HUES6 (cell line): Measurements from ENCODE around the gene TBCEL.

Experiments used
- H3K27ac ChIP-seq: 2 replicates; pipeline ENCODE4 v1.7.0; 2013; ENCODE audit warnings: low read depth, mild to moderate bottlenecking, low read length, inconsistent platforms
- H3K27me3 ChIP-seq: 2 replicates; pipeline ENCODE4 v1.6.1; 2013; ENCODE audit warnings: low read length; ENCODE audit not compliant: control insufficient read depth, insufficient read depth
- H3K36me3 ChIP-seq: 2 replicates; pipeline ENCODE4 v1.6.1; 2013; ENCODE audit warnings: low read length; ENCODE audit not compliant: control insufficient read depth, insufficient read depth
- H3K4me1 ChIP-seq: 2 replicates; pipeline ENCODE4 v1.6.1; 2013; ENCODE audit warnings: low read length; ENCODE audit not compliant: control insufficient read depth, insufficient read depth
- H3K4me3 ChIP-seq: 2 replicates; pipeline ENCODE4 v1.5.1; 2013; ENCODE audit warnings: low read depth, low read length
- H3K9ac ChIP-seq: one replicate; pipeline ENCODE4 v1.6.1; 2013; ENCODE audit warnings: mild to moderate bottlenecking, low read length
- H3K9me3 ChIP-seq: 2 replicates; pipeline ENCODE4 v1.6.1; 2013; ENCODE audit warnings: low read depth, low read length; ENCODE audit not compliant: control insufficient read depth, insufficient read depth

The TBCEL gene

GRCh38 chr11:121086866-121087265, 63.0 kb downstream of the TBCEL start:
- H3K9ac ChIP-seq = no peak overlapping the region
- H3K4me1 ChIP-seq = no peaks in the 10 kb centered on the region
- H3K4me3 ChIP-seq = no peak overlapping the region
- no peak overlapping the region for H3K27ac ChIP-seq
- H3K27me3 ChIP-seq = no peaks in the 10 kb centered on the region
- H3K36me3 ChIP-seq = peaks cover 14% of the 10 kb centered on the region
- no peaks in the 10 kb centered on the region for H3K9me3 ChIP-seq

DNA sequence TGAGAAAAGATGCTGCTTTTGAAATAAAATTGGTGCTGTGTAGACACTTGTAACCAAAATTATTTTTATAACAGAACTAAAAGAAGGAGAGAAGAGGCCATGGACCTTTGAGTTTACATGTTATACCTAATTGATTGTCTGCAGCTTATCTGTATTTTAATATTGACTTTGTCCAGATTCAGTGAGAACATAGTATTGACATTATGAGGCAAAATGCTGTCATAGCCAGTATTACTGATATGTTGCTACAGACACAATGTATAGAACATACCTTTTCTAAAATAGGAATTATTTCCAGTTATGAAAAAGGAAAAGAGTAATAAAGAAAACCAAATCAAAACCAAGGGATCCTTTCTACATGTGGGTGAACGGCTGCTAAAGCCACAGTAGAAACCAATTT, 65.7 kb downstream of the TBCEL start:
- H3K27me3 ChIP-seq = no peaks in the 10 kb centered on the region
- H3K36me3 ChIP-seq = peaks cover 12% of the 10 kb centered on the region
- no peaks in the 10 kb centered on the region for H3K9me3 ChIP-seq
- H3K9ac ChIP-seq = no peak overlapping the region
- no peaks in the 10 kb centered on the region for H3K4me1 ChIP-seq
- H3K4me3 ChIP-seq = no peak overlapping the region
- no peak overlapping the region for H3K27ac ChIP-seq

DNA sequence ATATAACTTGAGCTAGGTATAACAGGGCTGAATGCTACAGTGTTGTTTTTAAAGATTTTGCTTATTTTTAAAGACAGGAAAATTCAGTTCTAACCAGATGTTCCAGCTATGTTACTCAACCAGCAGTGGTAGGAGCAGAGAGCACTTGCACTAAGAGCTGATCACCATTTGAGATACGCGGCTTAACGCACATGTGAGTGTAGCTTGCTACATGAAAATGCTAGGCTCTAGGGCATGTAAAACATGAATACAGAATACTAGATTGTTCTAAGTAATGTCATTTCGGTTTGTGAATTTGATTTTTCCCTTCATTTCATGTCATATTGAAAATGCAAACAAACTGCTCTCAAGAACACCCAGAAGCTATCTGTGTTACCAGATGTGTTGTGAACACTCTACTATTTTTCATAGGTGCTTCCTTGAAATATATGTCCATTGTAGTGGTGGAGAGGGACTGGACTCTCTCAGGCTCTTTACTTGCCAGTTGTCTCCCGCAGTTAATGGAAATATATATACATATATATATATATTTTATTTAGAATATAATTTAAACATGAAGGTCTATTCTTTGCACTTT, 66.3 kb downstream of the TBCEL start:
- no peaks in the 10 kb centered on the region for H3K27me3 ChIP-seq
- no peak overlapping the region for H3K4me3 ChIP-seq
- H3K36me3 ChIP-seq = peaks cover 12% of the 10 kb centered on the region
- H3K9me3 ChIP-seq = no peaks in the 10 kb centered on the region
- no peak overlapping the region for H3K27ac ChIP-seq
- H3K9ac ChIP-seq = no peak overlapping the region
- no peaks in the 10 kb centered on the region for H3K4me1 ChIP-seq

DNA sequence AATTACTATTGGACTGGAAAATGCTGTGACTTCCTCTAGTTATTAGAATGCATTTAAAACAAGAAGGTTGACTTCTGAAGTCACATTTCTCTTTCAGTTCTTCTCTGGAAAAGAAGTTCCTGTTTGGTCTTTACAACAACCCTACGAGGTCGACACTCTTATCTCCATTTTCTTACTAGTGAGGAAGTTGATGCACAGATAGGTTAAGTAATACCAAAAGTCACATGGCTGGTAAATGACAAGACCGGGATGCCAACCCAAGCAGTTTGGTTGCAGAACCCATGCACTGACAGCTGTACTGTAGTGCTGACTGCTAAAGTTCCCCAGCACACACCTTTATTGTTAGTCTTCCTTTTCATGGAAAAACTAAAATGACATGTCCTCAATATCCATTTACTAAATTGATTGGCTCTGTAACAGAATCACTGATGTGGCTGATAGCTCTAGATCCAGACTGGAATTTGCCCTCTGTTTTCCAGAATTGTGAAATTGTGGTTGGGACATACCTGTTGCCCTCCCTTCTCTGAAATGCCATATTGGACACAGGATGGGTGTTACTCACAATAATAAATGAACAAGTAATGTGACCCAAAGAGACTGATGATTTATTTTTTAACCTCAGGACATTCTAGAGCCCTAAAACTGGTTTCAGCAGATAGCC, 67.7 kb downstream of the TBCEL start:
- Histone ChIP-seq H3K27me3 (no peaks in the 10 kb centered on the region), H3K9me3 (no peaks in the 10 kb centered on the region), H3K4me3 (no peak overlapping the region), H3K36me3 (peaks cover 10% of the 10 kb centered on the region), H3K4me1 (no peaks in the 10 kb centered on the region), H3K27ac (no peak overlapping the region), H3K9ac (no peak overlapping the region)

DNA sequence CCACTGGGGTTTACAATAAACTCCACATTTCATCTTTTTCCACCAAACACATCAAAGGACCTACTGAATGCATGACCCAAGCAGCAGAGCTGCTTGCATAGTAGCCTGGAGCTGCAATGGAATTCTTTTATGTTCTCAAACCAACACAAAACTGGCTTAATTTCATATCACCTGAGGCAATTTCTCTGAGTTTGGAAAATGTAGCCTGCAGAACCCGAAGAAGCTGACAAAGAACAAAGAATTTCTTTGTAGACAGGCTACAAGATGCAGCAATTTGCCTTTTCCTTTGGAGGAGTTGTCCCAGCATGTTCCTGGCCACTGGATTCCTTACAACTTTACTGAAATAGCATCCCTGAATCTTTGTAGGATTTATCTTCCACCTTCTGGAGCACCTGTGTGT, 71.7 kb downstream of the TBCEL start:
- H3K27ac ChIP-seq = no peak overlapping the region
- H3K9me3 ChIP-seq = no peaks in the 10 kb centered on the region
- no peaks in the 10 kb centered on the region; the same call in 1 of the 2 replicates for H3K4me1 ChIP-seq
- H3K36me3 ChIP-seq = no peaks in the 10 kb centered on the region
- no peaks in the 10 kb centered on the region for H3K27me3 ChIP-seq
- no peak overlapping the region for H3K9ac ChIP-seq
- H3K4me3 ChIP-seq = no peak overlapping the region

DNA sequence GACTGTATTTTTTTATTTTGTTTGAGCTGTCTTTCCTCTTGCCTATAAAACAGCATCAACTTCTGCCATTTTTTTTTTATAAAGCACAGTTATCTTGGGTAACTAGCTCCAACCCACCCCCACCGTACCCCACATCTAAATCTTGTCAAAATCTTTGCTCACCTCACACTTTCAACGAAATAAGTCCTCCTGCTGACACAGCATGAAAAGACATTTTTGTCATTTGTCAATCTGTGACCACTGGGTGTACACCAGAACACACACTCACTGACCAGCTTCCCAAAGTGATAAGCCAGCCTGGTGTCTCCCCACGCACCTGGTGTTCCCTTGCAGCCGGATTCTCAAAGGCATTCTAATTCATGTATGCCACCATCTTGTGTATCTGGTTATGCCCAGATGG, 75.5 kb downstream of the TBCEL start:
- Histone ChIP-seq H3K36me3 (no peaks in the 10 kb centered on the region), H3K9ac (no peak overlapping the region), H3K4me1 (no peaks in the 10 kb centered on the region; the same call in 1 of the 2 replicates), H3K27ac (no peak overlapping the region), H3K9me3 (no peaks in the 10 kb centered on the region), H3K4me3 (no peak overlapping the region), H3K27me3 (no peaks in the 10 kb centered on the region)

- Histone ChIP-seq H3K9me3 (no peaks in the 10 kb centered on the region), H3K4me3 (no peak overlapping the region), H3K27ac (no peak overlapping the region), H3K4me1 (no peaks in the 10 kb centered on the region; the same call in 1 of the 2 replicates), H3K36me3 (no peaks in the 10 kb centered on the region), H3K9ac (no peak overlapping the region), H3K27me3 (no peaks in the 10 kb centered on the region)
Measured at GRCh38 chr11:121099885-121100284, 76.0 kb downstream of the TBCEL start.

GRCh38 chr11:121100943-121101342, 77.0 kb downstream of the TBCEL start, which contains the start of gene TECTA:
TECTA (plus strand) TSS chr11:121101243; CDS start chr11:121102666, 1,423 bp downstream.
- Histone ChIP-seq H3K9me3 (no peaks in the 10 kb centered on the region), H3K4me3 (no peak within 1 kb of the TSS)

DNA sequence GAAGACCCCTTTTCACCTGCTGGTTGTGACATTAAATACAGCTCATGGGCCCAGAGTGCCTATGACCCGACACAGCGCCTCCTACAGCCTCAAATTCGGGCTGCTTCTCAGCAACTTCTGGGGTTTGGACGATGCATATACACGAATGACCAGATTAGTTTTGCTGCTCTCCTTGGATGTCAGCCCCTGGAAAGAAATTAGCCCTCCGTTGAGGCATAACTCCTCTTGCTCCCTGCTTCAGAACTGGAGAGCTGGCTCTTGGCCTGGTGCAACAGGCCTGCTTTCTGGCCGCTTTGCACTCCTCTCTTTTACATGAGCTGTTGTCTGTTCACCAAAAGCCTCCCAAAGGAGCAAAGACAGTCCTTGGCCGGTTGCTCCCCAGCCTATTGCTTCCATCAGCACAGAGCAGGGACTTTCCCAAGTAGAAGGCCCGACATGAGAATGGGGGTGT, 80.4 kb downstream of the TBCEL start:
- Histone ChIP-seq H3K27me3 (no peaks in the 10 kb centered on the region), H3K4me1 (no peaks in the 10 kb centered on the region; the same call in 1 of the 2 replicates), H3K36me3 (no peaks in the 10 kb centered on the region)

More at GRCh38 chr11:121100943-121101342, 77.0 kb downstream of the TBCEL start, which contains the start of gene TECTA:
- Histone ChIP-seq H3K27ac (no peak within 1 kb of the TSS), H3K4me1 (no peaks in the 10 kb centered on the region; the same call in 1 of the 2 replicates), H3K27me3 (no peaks in the 10 kb centered on the region), H3K9ac (no peak within 1 kb of the TSS), H3K36me3 (no peaks in the 10 kb centered on the region)

DNA sequence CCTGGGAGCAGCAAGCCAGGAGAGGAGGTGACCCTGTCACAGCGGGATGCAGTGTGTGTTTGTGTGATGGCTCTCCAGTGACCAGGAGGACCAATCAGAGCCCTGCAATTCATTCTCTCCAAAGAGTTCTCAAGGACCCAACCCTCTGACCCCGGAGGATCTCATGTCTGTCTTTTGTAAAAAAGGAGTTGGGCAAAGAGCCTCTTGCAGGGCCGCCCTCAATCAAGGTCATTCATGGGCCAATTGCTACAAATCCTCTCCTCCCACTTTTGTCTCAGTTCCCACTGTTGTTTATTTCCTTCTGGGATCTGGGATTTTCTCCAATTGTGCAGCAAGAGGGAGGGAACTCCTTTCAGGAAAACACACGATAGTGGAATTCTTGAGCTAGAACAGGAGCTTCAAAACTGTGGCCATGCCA, 81.2 kb downstream of the TBCEL start:
- no peaks in the 10 kb centered on the region for H3K27me3 ChIP-seq
- H3K36me3 ChIP-seq = no peaks in the 10 kb centered on the region
- H3K9ac ChIP-seq = no peak overlapping the region
- H3K27ac ChIP-seq = no peak overlapping the region
- H3K9me3 ChIP-seq = no peaks in the 10 kb centered on the region
- H3K4me3 ChIP-seq = no peak overlapping the region
- no peaks in the 10 kb centered on the region; the same call in 1 of the 2 replicates for H3K4me1 ChIP-seq

More for the DNA sequence above, 80.4 kb downstream of the TBCEL start:
- H3K4me3 ChIP-seq = no peak overlapping the region
- no peak overlapping the region for H3K27ac ChIP-seq
- no peak overlapping the region for H3K9ac ChIP-seq
- no peaks in the 10 kb centered on the region for H3K9me3 ChIP-seq

- Histone ChIP-seq H3K4me3 (no peak overlapping the region), H3K9me3 (no peaks in the 10 kb centered on the region), H3K27me3 (no peaks in the 10 kb centered on the region), H3K4me1 (no peaks in the 10 kb centered on the region; the same call in 1 of the 2 replicates), H3K36me3 (no peaks in the 10 kb centered on the region), H3K9ac (no peak overlapping the region), H3K27ac (no peak overlapping the region)
Measured at GRCh38 chr11:121105481-121106195, 81.7 kb downstream of the TBCEL start.
